EH (cell line): ENCODE results near the gene KIF15.

Source experiments
- DNase-seq: peaks from one replicate; pipeline ENCODE4 v3.0.0-alpha.2; 2015; ENCODE audit warnings: low read depth

Gene KIF15

GRCh38 chr3:44877333-44877732 is 115.7 kb downstream of the KIF15 start:
- DNase-seq = no peak

- DNase-seq = peak; percentile 7
These were observed 118.7 kb downstream of the KIF15 start for GRCh38 chr3:44880284-44880683.

- no peak for DNase-seq
These were observed 121.8 kb downstream of the KIF15 start for GRCh38 chr3:44883213-44883955.

- peak; percentile 91 for DNase-seq
These were observed 122.4 kb downstream of the KIF15 start for GRCh38 chr3:44883999-44884431.

- peak; percentile 95 for DNase-seq
These were observed 124.0 kb downstream of the KIF15 start for GRCh38 chr3:44885618-44886017.

GRCh38 chr3:44886561-44886960 is 125.0 kb downstream of the KIF15 start:
- no peak for DNase-seq

- no peak for DNase-seq
These were observed 125.5 kb downstream of the KIF15 start for GRCh38 chr3:44887101-44887500.

GRCh38 chr3:44890258-44890657 is 128.7 kb downstream of the KIF15 start:
- peak; percentile 22 for DNase-seq

GRCh38 chr3:44890852-44891251 is 129.3 kb downstream of the KIF15 start:
- DNase-seq = no peak

GRCh38 chr3:44892689-44893088 is 131.1 kb downstream of the KIF15 start:
- no peak for DNase-seq

- peak; percentile 68 for DNase-seq
These were observed 131.5 kb downstream of the KIF15 start for GRCh38 chr3:44893097-44893496.

- peak; percentile 68 for DNase-seq
These were observed 132.9 kb downstream of the KIF15 start for GRCh38 chr3:44894485-44894884.

- no peak for DNase-seq
These were observed 134.8 kb downstream of the KIF15 start for GRCh38 chr3:44896440-44896839.

GRCh38 chr3:44899683-44900367 is 138.2 kb downstream of the KIF15 start:
- DNase-seq = no peak

- DNase-seq = no peak
These were observed 141.0 kb downstream of the KIF15 start for GRCh38 chr3:44902628-44903027.
